Heart right ventricle (tissue), 16 donors: ENCODE results near the gene GRB10. TPM values are rescaled to one million over a fixed set of nuclear protein-coding genes. Genes with fewer than 3 reads are reported as not detected.

Experiments
- ATAC-seq, 8 donors: fragments of 200-7000 bp; cut with Tn5 transposase; one replicate each; pipeline ENCODE4 v1.9.1; 2020; ENCODE audit warnings: mild to moderate bottlenecking in 8 of 8, moderate library complexity in 8 of 8, moderate number of reproducible peaks in 1 of 8
- DNase-seq, 2 donors: peaks; one replicate each; pipeline ENCODE4 v3.0.0-alpha.2; 2020
- H3K27ac ChIP-seq, 10 donors: fragments of 200-600 bp; sonication (generic) in 2 of 10; one replicate each; pipeline versions ENCODE4 v1.5.0 to v1.8.0; 2020 to 2022; ENCODE audit warnings: mild to moderate bottlenecking in 3 of 10
- H3K27me3 ChIP-seq, 7 donors: fragments of 200-600 bp; one replicate each; pipeline ENCODE4 v1.8.0; 2021 to 2022; ENCODE audit warnings: mild to moderate bottlenecking in 2 of 7
- H3K36me3 ChIP-seq, 9 donors: fragments of 200-600 bp; sonication (generic) in 1 of 9; one replicate each; pipeline versions ENCODE4 v1.5.0 to v1.8.0; 2020 to 2022; ENCODE audit warnings: mild to moderate bottlenecking in 2 of 9
- H3K4me1 ChIP-seq, 9 donors: fragments of 200-600 bp; sonication (generic) in 1 of 9; one replicate each; pipeline versions ENCODE4 v1.5.0 to v1.8.0; 2020 to 2022; ENCODE audit warnings: mild to moderate bottlenecking in 4 of 9
- H3K4me3 ChIP-seq, 10 donors: fragments of 200-600 bp; sonication (generic) in 2 of 10; one replicate each; pipeline versions ENCODE4 v1.5.0 to v1.8.0; 2020 to 2022; ENCODE audit warnings: mild to moderate bottlenecking in 7 of 10, moderate library complexity in 2 of 10
- H3K9me3 ChIP-seq, 11 donors: fragments of 200-600 bp in 10 of 11; sonication (generic) in 2 of 11; one replicate each; pipeline versions ENCODE4 v1.5.0 to v1.8.0; 2013 to 2022; ENCODE audit warnings: mild to moderate bottlenecking in 2 of 11, control low read depth in 1 of 11, moderate library complexity in 1 of 11
- CTCF ChIP-seq, 9 donors: fragments of 200-600 bp; sonication (generic) in 2 of 9; IDR thresholded peaks; one replicate each; pipeline versions ENCODE4 v1.5.0 to v1.8.0; 2021 to 2022; ENCODE audit warnings: antibody characterized with exemption in 9 of 9, mild to moderate bottlenecking in 5 of 9, moderate library complexity in 1 of 9
- WGBS, 2 donors: extraction: QIAGEN DNeasy Blood & Tissue Kit; methylation state at CpG; one replicate each; pipeline ENCODE4 v1.1.7; 2013; ENCODE audit warnings: inconsistent platforms in 1 of 2; 5-methylcytosine and 5-hydroxymethylcytosine counted together
- intact Hi-C, 10 donors: fragments of 100-400 bp; cut with DNase I; formaldehyde crosslinking; loops; one replicate each; pipeline versions ENCODE4 v1.11.1 to v1.14.2; 2022
- polyA plus RNA-seq, 2 donors: library from polyadenylated mRNA; stranded (reverse); fragments of 200-250 nt; gene quantifications; one replicate each; pipeline ENCODE4 v1.2.3, GENCODE V29; 2013
- total RNA-seq, 10 donors: library from RNA; stranded (reverse); fragmentation: NEBNext Ultra II Directional in 3 of 10; extraction: Animal tissue kit (Norgen Biotek cat#: 25700) in 3 of 10; gene quantifications; one replicate each; pipeline versions ENCODE4 v1.2.1 to v1.2.4, GENCODE V29; 2021 to 2023
- donor health status: Arrhythmogenic right ventricular cardiomyopathy.
- donor health status: ischemic (EF 13 %, LVEDD 7.1; RV severe dilation, severe dysfunction).
- donor health status: healthy with polysubstance abuse.
- donor health status: DM: no; HTN: yes; CAD: no.
- donor health status: DM: no; HTN: no; CAD: no.
- donor health status: ischemic (EF 25% LVEDD 6.9; RV normal size, moderate dysfunction).
- donor health status: ischemic (EF 25% LVEDD 5.7; RV mildly dilated, moderate dysfunction).
- donor health status: healthy.
- donor health status: DM: yes; HTN: yes; CAD: no.
- donor health status: Ischemic cardiomyopathy.
- donor health status: ischemic (EF 35%, LVEDD 5.7; RV mildly dilated, moderate dysfunction).
- donor health status: nonischemic (EF 11% LVEDD 7.7; RV severe dilation, severe dysfunction).
- donor health status: DM: yes; HTN: yes; CAD: no.
- donor health status: PGD.
- donor health status: ischemic (EF 29% LVEDD 5.4; RV normal size, mild dysfunction).
- donor health status: nonischemic (EF 23%, LVEDD 6.1; RV moderate dilation, normal function).

GRB10 gene
- total and polyA plus RNA-seq, 12 donors = 13.2 to 48.7 (median 29.6) TPM

- Histone ChIP-seq H3K4me3 (no peak overlapping the region), H3K9me3 (peaks cover 0 to 11% (median 0%) of the 10 kb centered on the region in 11 donors), H3K27me3 (no peaks in the 10 kb centered on the region), H3K36me3 (peaks cover 0 to 55% (median 20%) of the 10 kb centered on the region in 9 donors), H3K27ac (peak overlapping the region in 2 of 10 donors; percentile 24 to 47), H3K4me1 (peaks cover 18 to 68% (median 56%) of the 10 kb centered on the region in 9 donors)
- no peak for TF ChIP-seq CTCF (IDR thresholded peaks at IDR 0.05)
- no peak for ATAC-seq
- DNase-seq = no peak
- intact Hi-C loops = loop anchor here in 2 of 10 donors (10.0 kb wide), 1 partner anchor 207 kb away; no protein-coding TSS in a partner anchor
- WGBS, 2 donors = 96 to 97% methylated on average over 11 of the region's 11 CpGs
Observed at GRCh38 chr7:50672045-50672444, 110.7 kb downstream of the GRB10 start.

GRCh38 chr7:50671386-50671785, 111.3 kb downstream of the GRB10 start:
- Histone ChIP-seq H3K4me1 (peaks cover 16 to 68% (median 56%) of the 10 kb centered on the region in 9 donors), H3K27ac (peak overlapping the region in 3 of 10 donors; percentile 10 to 47 (median 24)), H3K36me3 (peaks cover 0 to 55% (median 20%) of the 10 kb centered on the region in 9 donors), H3K4me3 (no peak overlapping the region), H3K9me3 (peaks cover 0 to 11% (median 0%) of the 10 kb centered on the region in 11 donors), H3K27me3 (no peaks in the 10 kb centered on the region)
- DNase-seq = no peak
- intact Hi-C loops = loop anchor here in 2 of 10 donors (10.0 kb wide), 1 partner anchor 207 kb away; no protein-coding TSS in a partner anchor
- no peak for TF ChIP-seq CTCF (IDR thresholded peaks at IDR 0.05)
- ATAC-seq = no peak
- 29 to 45% methylated on average over 9 of the region's 9 CpGs for WGBS, 2 donors

GRCh38 chr7:50669890-50670289, 112.8 kb downstream of the GRB10 start:
- no peak for ATAC-seq
- intact Hi-C loops = loop anchor here in 6 of 10 donors (5.0 to 10.0 kb wide), 4 partner anchors 38 to 205 kb away; no protein-coding TSS in a partner anchor

GRCh38 chr7:50667789-50668226, 114.9 kb downstream of the GRB10 start:
- intact Hi-C loops = loop anchor here in 4 of 10 donors (5.0 kb wide), 3 partner anchors 36 to 46 kb away; no protein-coding TSS in a partner anchor
- Histone ChIP-seq H3K4me3 (no peak overlapping the region), H3K27me3 (no peaks in the 10 kb centered on the region), H3K4me1 (peaks cover 26 to 89% (median 77%) of the 10 kb centered on the region in 9 donors), H3K27ac (peak overlapping the region; percentile 71 to 87 (median 78)), H3K9me3 (peaks cover 0 to 11% (median 0%) of the 10 kb centered on the region in 11 donors), H3K36me3 (peaks cover 0 to 47% (median 11%) of the 10 kb centered on the region in 9 donors)
- DNase-seq (peak; percentile 48 to 73), ATAC-seq (peak; percentile 80 to 89 (median 86))
- TF ChIP-seq CTCF (IDR thresholded peaks at IDR 0.05) = no peak
- WGBS, 2 donors = 6 to 16% methylated on average over 5 of the region's 5 CpGs

More at GRCh38 chr7:50669890-50670289, 112.8 kb downstream of the GRB10 start:
- 32% methylated on average over 3 of the region's 3 CpGs for WGBS, 2 donors
- H3K27me3 ChIP-seq = no peaks in the 10 kb centered on the region
- H3K36me3 ChIP-seq = peaks cover 0 to 55% (median 20%) of the 10 kb centered on the region in 9 donors
- no peak for TF ChIP-seq CTCF (IDR thresholded peaks at IDR 0.05)
- peaks cover 0 to 11% (median 0%) of the 10 kb centered on the region in 11 donors for H3K9me3 ChIP-seq
- H3K4me1 ChIP-seq = peaks cover 15 to 68% (median 56%) of the 10 kb centered on the region in 9 donors
- DNase-seq = no peak
- no peak overlapping the region for H3K4me3 ChIP-seq
- H3K27ac ChIP-seq = peak overlapping the region in 3 of 10 donors; percentile 79 to 87 (median 86)
